Gastrocnemius medialis (tissue), 4 donors: ENCODE measurements around the gene POM121L2. TPM values are rescaled to one million over a fixed set of nuclear protein-coding genes. Genes with fewer than 3 reads are reported as not detected.

ENCODE experiments used
- ATAC-seq, 2 donors: fragments of 150-250 bp; one replicate each; pipeline ENCODE4 v1.9.1; 2016
- DNase-seq, 2 donors: peaks; one replicate each; pipeline ENCODE4 v3.0.0-alpha.2; 2019
- H3K27ac ChIP-seq, 4 donors: fragments of 200-600 bp; sonication (generic); 1 replicate in 1 of 4; 2 replicates in 3 of 4; pipeline ENCODE4 v1.5.1; 2016 to 2018; ENCODE audit warnings: mild to moderate bottlenecking in 2 of 4, moderate library complexity in 1 of 4
- H3K27me3 ChIP-seq, 3 donors: fragments of 200-600 bp; sonication (generic) in 2 of 3; 1 replicate in 1 of 3; 2 replicates in 2 of 3; pipeline versions ENCODE4 v1.5.1 to v1.6.0; 2016 to 2019; ENCODE audit warnings: mild to moderate bottlenecking in 1 of 3, moderate library complexity in 1 of 3
- H3K36me3 ChIP-seq, 2 donors: fragments of 200-600 bp; sonication (generic) in 1 of 2; one replicate each; pipeline ENCODE4 v1.5.1; 2017 to 2018
- H3K4me1 ChIP-seq, 2 donors: fragments of 200-600 bp; sonication (generic) in 1 of 2; one replicate each; pipeline ENCODE4 v1.5.1; 2016 to 2017; ENCODE audit warnings: mild to moderate bottlenecking in 2 of 2
- H3K4me3 ChIP-seq, 4 donors: fragments of 200-600 bp; sonication (generic) in 3 of 4; 1 replicate in 1 of 4; 2 replicates in 3 of 4; pipeline ENCODE4 v1.5.1; 2016 to 2019; ENCODE audit warnings: mild to moderate bottlenecking in 2 of 4
- H3K9me3 ChIP-seq, 3 donors: fragments of 200-600 bp; sonication (generic) in 2 of 3; 1 replicate in 1 of 3; 2 replicates in 2 of 3; pipeline ENCODE4 v1.5.1; 2016 to 2019
- POLR2A ChIP-seq, 2 donors: fragments of 450-650 bp; IDR thresholded peaks; one replicate each; pipeline ENCODE4 v1.6.1; 2017; ENCODE audit warnings: antibody characterized with exemption in 2 of 2, mild to moderate bottlenecking in 2 of 2, moderate library complexity in 2 of 2
- in situ Hi-C, 4 donors: fragments of 200-750 bp; cut with MboI; loops; one replicate each; pipeline versions ENCODE4 v1.15.0 to v1.8.0; 2017; ENCODE audit warnings: low sequenced_read_pairs in 4 of 4
- intact Hi-C: fragments of 100-400 bp; cut with DNase I; formaldehyde crosslinking; loops from one replicate; pipeline ENCODE4 v1.15.1; 2023; ENCODE audit warnings: low total_unique reads
- total RNA-seq, 4 donors: library from RNA; depleted of rRNA; stranded (reverse); fragments of >200 nt; gene quantifications; one replicate each; pipeline versions ENCODE4 v1.1.0 to v1.2.3, GENCODE V29; 2016
- TF ChIP-seq, protein P1 (sequence below), 5 experiments: fragments of 450-650 bp in 3 of 5; fragments of 200-600 bp in 2 of 5; sonication (generic) in 2 of 5; IDR thresholded peaks in 4 of 5; conservative IDR thresholded peaks in 1 of 5; 1 replicate in 4 of 5; 2 replicates in 1 of 5; pipeline ENCODE4 v1.5.1; 2016 to 2019; ENCODE audit warnings: antibody characterized with exemption in 5 of 5, mild to moderate bottlenecking in 3 of 5, moderate library complexity in 3 of 5

Gene POM121L2
- total RNA-seq, 4 donors from 2014 or later = not detected

DNA sequence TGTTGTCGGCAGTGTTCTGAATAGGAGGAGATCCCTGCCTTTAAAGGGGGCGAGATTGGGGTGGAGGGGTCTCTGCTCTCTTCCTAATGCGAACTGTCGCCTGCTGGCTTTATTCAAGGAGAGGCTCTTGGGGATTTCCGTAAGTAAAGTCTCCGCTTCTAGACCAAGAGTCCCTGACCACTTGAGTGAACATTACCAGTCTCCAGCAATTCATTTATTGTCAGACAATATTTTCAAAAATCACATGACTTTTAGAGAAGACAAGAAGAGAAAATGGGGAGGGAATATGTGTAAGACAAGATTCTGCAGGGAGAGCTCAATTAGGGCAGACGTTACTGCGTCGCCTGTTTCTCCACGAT, 21.2 kb downstream of the POM121L2 start:
- no peak overlapping the region for H3K27ac ChIP-seq
- DNase-seq = no peak
- no peak for TF ChIP-seq POLR2A (IDR thresholded peaks at IDR 0.05)
- TF ChIP-seq, protein P1, sequence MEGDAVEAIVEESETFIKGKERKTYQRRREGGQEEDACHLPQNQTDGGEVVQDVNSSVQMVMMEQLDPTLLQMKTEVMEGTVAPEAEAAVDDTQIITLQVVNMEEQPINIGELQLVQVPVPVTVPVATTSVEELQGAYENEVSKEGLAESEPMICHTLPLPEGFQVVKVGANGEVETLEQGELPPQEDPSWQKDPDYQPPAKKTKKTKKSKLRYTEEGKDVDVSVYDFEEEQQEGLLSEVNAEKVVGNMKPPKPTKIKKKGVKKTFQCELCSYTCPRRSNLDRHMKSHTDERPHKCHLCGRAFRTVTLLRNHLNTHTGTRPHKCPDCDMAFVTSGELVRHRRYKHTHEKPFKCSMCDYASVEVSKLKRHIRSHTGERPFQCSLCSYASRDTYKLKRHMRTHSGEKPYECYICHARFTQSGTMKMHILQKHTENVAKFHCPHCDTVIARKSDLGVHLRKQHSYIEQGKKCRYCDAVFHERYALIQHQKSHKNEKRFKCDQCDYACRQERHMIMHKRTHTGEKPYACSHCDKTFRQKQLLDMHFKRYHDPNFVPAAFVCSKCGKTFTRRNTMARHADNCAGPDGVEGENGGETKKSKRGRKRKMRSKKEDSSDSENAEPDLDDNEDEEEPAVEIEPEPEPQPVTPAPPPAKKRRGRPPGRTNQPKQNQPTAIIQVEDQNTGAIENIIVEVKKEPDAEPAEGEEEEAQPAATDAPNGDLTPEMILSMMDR (IDR thresholded peaks at IDR 0.05 in 4 of 5, conservative IDR thresholded peaks at IDR 0.05 in 1 of 5) = no peak
- H3K36me3 ChIP-seq = no peaks in the 10 kb centered on the region
- H3K27me3 ChIP-seq = peaks cover 80 to 98% (median 89%) of the 10 kb centered on the region in 3 donors
- ATAC-seq = no peak
- intact Hi-C loops (no loop called here), in situ Hi-C loops (no loop called here)
- peaks cover 0 to 5% (median 0%) of the 10 kb centered on the region in 3 donors for H3K9me3 ChIP-seq
- no peaks in the 10 kb centered on the region for H3K4me1 ChIP-seq
- no peak overlapping the region for H3K4me3 ChIP-seq

DNA sequence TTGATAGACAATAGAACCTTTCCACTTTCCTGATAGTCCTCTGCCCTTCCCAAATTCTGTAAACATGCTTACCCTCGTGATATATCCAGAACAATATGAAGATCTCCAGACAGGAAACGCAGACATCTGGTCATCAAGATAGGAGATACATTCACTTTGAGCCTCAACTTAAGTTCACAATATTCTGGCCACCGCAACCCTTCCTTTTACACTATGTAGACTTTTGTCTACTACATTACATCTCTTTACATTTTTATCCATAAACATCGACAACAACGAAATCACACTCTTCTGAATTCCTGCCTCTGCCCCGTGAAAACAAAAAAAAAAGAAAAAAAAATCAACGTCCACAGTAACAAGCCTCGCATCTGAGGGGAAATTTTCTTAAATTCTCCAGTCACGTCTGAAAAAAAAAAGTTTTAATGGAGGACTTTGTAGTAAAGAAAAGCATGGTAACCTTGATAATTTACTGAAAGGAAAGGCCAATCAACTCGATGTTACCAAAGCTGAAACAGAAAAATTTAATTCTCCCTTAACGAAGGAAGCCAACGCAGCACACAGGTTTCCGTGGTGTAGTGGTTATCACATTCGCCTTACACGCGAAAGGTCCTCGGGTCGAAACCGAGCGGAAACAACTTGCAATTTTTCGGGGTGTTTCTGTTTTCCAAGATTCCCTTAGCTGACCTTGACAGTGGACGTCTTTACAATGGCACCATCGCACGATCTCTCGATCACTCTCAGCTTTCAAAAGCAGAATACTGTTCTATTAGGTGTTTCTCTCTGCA, 21.8 kb downstream of the POM121L2 start:
- H3K27ac ChIP-seq = no peak overlapping the region
- in situ Hi-C loops (no loop called here), intact Hi-C loops (no loop called here)
- H3K9me3 ChIP-seq = peaks cover 0 to 5% (median 0%) of the 10 kb centered on the region in 3 donors
- no peak overlapping the region for H3K4me3 ChIP-seq
- no peaks in the 10 kb centered on the region for H3K4me1 ChIP-seq
- DNase-seq (no peak), ATAC-seq (no peak)
- TF ChIP-seq POLR2A (IDR thresholded peaks at IDR 0.05) = no peak
- TF ChIP-seq, protein P1 (IDR thresholded peaks at IDR 0.05 in 4 of 5, conservative IDR thresholded peaks at IDR 0.05 in 1 of 5) = no peak
- H3K27me3 ChIP-seq = peaks cover 74 to 98% (median 88%) of the 10 kb centered on the region in 3 donors
- no peaks in the 10 kb centered on the region for H3K36me3 ChIP-seq

DNA sequence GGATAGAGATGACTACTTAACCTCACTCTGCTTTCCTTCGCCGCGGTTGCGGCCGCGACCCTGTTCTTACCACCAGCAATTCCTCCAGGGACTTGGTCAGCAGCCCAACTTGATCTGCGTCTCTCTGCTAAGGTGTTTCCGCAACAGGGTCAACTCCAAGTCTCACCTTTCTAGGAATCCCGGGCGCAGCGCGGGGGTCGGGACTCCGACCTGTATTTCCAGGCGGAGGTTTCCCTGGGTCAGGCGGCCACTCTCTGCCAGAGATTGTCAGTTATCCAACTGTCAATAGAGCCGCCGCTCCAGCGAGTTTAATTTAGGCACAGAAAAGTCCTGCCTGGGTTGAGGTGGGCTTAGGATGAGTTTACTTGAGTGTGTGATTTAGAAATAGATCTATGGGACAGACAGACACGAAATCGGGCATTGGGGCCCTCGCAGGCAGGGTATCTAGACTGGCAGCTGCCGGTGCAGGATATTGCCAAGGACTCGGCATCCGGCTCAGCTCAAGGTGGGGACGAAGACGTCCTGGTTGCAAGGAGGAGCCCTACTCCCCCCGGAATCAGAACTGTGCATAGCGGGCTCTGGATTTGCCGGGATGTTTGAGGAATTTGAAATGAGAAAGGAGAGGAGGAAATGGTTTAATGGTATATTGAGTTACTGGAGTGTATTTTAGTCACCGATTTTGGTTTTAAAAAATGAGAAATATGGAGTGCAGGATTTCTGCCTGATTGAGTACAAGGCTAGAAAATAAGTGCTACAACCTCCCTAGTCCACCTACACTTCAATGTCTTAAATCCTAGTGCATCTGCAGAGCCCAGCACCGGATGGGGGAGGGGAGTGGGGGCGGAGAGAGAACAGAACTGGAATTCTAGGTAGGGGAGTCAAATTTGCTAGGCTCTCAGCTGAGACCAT, 23.7 kb downstream of the POM121L2 start:
- no peak overlapping the region for H3K4me3 ChIP-seq
- DNase-seq (no peak), ATAC-seq (no peak)
- peaks cover 74 to 98% (median 87%) of the 10 kb centered on the region in 3 donors for H3K27me3 ChIP-seq
- no peaks in the 10 kb centered on the region for H3K4me1 ChIP-seq
- H3K9me3 ChIP-seq = no peaks in the 10 kb centered on the region
- in situ Hi-C loops = no loop called here
- H3K27ac ChIP-seq = no peak overlapping the region
- TF ChIP-seq POLR2A (IDR thresholded peaks at IDR 0.05) = no peak
- TF ChIP-seq, protein P1 (IDR thresholded peaks at IDR 0.05 in 4 of 5, conservative IDR thresholded peaks at IDR 0.05 in 1 of 5) = no peak
- intact Hi-C loops = no loop called here
- no peaks in the 10 kb centered on the region for H3K36me3 ChIP-seq

DNA sequence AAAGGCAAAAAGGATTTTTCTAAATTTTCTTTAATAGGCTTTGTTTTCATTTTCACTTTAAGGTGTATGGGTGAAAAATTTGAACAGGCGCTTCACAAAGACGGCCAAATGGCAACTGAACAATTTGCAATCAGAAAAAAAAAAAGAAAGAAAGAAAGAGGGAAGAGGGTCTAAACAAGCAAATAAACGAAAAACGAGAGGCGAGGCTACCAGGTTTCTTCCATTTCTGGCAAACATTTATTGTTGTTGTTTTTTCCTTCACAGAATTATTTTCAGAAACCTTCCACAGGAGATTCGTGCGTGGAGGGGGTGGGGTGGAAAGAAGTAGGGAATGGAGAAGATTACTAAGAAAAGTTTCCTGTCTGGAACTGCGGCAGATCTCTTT, 24.3 kb downstream of the POM121L2 start:
- Histone ChIP-seq H3K9me3 (no peaks in the 10 kb centered on the region), H3K27me3 (peaks cover 73 to 98% (median 87%) of the 10 kb centered on the region in 3 donors), H3K27ac (no peak overlapping the region), H3K4me3 (no peak overlapping the region), H3K36me3 (no peaks in the 10 kb centered on the region), H3K4me1 (no peaks in the 10 kb centered on the region)
- in situ Hi-C loops = no loop called here
- TF ChIP-seq, protein P1 (IDR thresholded peaks at IDR 0.05 in 4 of 5, conservative IDR thresholded peaks at IDR 0.05 in 1 of 5) = no peak
- TF ChIP-seq POLR2A (IDR thresholded peaks at IDR 0.05) = no peak
- intact Hi-C loops = no loop called here
- ATAC-seq = no peak
- DNase-seq = no peak
